Right ventricle myocardium inferior (tissue), 1 donor: ENCODE measurements around the gene DTX2. TPM values are rescaled to one million over a fixed set of nuclear protein-coding genes. Genes with fewer than 3 reads are reported as not detected.
"Not testable (repeated sequence)": the region's sequence is repeated elsewhere in the genome, so short reads cannot be mapped to it uniquely, and the experiment has no call there.

ENCODE experiments used
- ATAC-seq: fragments of 200-7000 bp; cut with Tn5 transposase; one replicate; pipeline ENCODE4 v1.9.1; 2020; ENCODE audit warnings: mild to moderate bottlenecking, moderate library complexity
- DNase-seq: peaks from one replicate; pipeline ENCODE4 v3.0.0; 2021; ENCODE audit errors: missing footprints
- intact Hi-C: fragments of 100-400 bp; cut with DNase I; formaldehyde crosslinking; loops from one replicate; pipeline ENCODE4 v1.11.0; 2022
- total RNA-seq: library from RNA; stranded (reverse); fragmentation: NEBNext Ultra II Directional; extraction: Animal tissue kit (Norgen Biotek cat#: 25700); gene quantifications from one replicate; pipeline ENCODE4 v1.2.1, GENCODE V29; 2021
- donor health status: DM: no; HTN: yes; CAD: no; lungs with severe emphysema.

DTX2 gene
- total RNA-seq, 1 donor from 2014 or later: 8.0 TPM

DNA sequence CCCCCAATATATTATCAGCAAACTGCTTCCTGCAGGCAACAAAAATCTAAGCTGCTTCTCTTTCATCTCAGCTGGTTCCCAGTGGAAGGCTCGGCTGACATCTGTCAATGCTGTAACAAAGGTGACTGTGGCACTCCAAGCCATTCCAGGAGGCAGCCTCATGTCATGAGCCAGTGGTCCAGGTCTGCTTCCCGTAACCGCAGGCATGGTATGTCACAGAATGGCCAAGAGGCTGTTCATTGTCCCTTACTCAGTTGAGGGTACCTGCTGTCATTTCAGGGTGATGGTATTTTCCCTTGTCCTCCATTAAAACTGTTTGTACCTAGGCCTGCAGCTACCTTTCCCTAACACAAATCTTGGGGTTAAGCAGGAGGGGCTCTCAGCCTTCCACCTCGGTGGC, 21.1 kb upstream of the DTX2 start:
- ATAC-seq, intact Hi-C loops, DNase-seq: not testable (repeated sequence)

- ATAC-seq: peak; percentile 46
- DNase-seq, intact Hi-C loops: not testable (repeated sequence)
Observed at GRCh38 chr7:76441792-76442191, 19.7 kb upstream of the DTX2 start.

DNA sequence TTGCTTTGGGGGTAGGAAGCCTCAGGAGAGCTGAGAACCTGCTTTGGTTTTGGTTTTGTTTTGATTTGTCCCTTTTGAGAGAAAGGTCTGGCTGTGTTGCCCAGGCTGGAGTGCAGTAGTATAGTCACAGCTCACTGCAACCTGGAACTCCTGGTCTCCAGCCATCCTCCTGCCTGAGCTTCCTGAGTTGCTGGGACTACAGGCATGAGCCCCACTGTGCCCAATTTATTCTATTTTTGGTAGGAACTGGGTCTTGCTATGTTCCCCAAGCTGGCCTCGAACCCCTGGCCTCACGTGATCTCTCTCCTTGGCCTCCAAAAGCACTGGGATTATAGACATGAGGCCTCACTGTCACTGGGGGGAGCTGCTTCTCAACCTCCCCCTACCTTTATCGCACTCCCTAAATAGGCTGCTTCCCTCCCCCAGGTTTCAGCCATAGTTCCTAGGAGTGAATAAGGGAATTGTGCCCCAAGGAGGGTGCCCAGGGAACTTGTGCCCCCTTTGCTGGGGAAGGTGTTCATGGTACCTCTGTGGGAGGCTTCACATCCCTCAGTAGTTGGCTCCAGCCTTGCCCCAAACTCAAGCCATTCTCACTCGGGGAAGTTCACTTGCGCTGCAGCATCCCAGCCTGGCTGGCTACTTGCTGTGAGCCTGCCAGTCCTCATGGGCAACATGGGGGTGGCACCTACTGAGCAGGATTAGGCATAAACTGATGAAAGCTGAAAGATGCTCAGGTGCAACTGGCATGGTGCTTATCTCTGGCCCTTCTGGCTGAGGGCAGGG, 18.7 kb upstream of the DTX2 start:
- ATAC-seq, DNase-seq, intact Hi-C loops: not testable (repeated sequence)

- ATAC-seq, DNase-seq, intact Hi-C loops: not testable (repeated sequence)
Observed at GRCh38 chr7:76443846-76444245, 17.7 kb upstream of the DTX2 start.

GRCh38 chr7:76445577-76446008, 15.9 kb upstream of the DTX2 start:
- intact Hi-C loops: not testable (repeated sequence)
- DNase-seq: peak; percentile 77
- ATAC-seq: peak; percentile 98

- DNase-seq, intact Hi-C loops: not testable (repeated sequence)
- peak; percentile 35 for ATAC-seq
Observed at GRCh38 chr7:76457017-76457416, 4.5 kb upstream of the DTX2 start.

GRCh38 chr7:76458504-76458903, 3.0 kb upstream of the DTX2 start:
- intact Hi-C loops, ATAC-seq, DNase-seq: not testable (repeated sequence)

GRCh38 chr7:76460767-76461166, 742 bp upstream of the DTX2 start:
- DNase-seq, ATAC-seq, intact Hi-C loops: not testable (repeated sequence)

- DNase-seq, intact Hi-C loops: not testable (repeated sequence)
- ATAC-seq: peak; percentile 13
Observed at GRCh38 chr7:76462271-76462882, 868 bp downstream of the DTX2 start.

DNA sequence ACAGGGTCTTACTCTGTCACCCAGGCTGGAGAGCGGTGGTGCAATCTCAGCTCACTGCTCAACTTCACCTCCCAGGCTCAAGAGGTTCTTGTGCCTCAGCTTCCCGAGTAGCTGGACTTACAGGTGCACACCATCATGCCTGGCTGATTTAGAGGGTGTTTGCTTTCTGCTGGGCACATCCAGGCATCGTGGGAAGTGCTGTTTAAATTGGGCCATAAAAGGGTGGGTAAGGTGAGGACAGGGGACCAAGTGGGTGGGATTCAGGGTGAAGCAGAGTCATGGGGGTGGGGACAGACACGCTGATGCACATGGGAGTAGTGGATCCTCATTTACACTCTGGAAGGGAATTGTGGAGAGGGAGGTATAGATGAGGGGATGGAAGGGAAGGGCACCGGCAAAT, 3.5 kb downstream of the DTX2 start:
- ATAC-seq, intact Hi-C loops: not testable (repeated sequence)
- peak; percentile 9 for DNase-seq

GRCh38 chr7:76465950-76466349, 4.4 kb downstream of the DTX2 start:
- intact Hi-C loops: not testable (repeated sequence)

DNA sequence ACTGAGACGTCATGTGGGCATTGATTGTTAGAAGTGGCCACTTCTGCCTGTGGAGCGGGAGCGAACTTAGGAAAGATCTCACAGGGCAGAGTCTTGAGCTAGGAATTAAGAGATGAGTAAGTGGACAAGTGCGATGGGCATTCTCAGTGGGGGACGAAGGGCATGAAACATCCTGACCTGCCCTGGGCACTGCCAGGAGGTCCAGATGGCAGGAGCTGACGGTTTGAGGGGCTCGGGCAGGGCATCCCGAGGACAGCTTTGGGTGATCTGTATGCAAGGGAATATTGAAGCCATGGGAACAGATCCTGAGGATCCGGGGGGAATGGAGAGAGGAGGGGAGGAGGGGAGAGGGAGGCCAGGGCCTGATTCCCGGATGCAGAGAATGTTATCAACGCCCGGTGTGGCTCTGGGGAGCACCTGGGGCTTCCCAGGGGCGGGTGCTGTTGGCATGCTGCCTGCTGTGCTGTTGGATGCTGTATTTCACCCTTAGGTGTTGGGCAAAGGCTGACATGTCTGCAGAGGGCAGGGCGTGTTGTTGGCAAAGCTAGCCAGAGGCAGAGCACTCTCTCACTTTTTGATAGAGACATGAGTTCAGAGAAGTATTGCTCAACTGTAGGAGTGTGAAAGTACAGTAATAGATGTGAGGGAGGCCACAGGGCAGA, 6.4 kb downstream of the DTX2 start:
- peak; percentile 84 for ATAC-seq
- DNase-seq: peak; percentile 39
- intact Hi-C loops: not testable (repeated sequence)

More at GRCh38 chr7:76465950-76466349, 4.4 kb downstream of the DTX2 start:
- peak; percentile 60 for ATAC-seq
- not testable (repeated sequence) for DNase-seq

DNA sequence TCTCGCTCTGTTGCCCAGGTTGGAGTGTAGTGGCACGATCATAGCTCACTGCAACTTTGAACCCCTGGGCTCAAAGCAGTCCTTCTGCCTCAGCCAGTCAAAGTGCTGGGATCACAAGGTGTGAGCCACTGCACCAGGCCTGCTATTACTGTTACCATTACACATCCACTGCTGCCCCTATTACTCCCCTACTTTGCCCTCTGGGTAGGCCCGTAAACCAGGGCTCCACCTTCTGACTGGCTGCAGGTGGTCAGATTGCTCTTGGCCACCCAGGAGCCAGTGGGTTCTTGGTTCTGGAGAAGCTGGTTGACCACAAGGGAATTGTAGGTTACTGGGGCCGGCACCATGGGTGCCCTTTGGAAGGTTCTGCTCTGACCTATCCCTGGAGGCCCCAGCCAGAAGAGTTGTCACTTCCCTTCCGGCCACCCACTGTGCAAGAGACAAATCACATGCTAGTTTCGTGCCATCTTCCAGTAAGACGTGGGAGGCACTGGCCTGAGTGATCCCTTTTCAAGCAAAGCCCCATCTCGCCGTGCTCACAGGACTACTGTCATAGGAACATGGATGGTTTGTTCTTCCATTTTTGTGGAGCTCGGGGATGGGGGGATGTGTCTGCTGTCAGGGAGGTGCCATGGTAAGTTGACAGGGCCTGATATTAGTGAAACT, 10.2 kb downstream of the DTX2 start:
- intact Hi-C loops, ATAC-seq: not testable (repeated sequence)
- peak; percentile 28 for DNase-seq

DNA sequence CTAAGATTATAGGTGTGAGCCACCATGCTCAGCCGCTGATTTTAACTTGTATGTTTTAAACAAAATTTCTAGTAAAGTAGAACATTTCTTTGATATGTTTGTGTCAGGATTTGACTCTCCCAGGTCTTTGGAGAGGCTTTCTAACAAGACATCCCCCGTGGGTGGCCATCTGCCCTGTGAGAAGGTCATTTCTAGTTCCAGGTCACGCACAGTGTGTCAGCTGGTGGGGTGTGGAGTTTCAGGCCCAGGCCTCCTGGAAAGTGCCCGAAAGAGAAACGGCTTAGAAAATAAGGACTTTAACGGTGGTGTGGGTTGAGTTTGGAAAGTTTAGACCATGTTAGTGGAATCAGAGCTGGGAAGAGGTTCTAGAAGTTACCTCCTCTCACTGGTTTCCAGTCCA, 11.6 kb downstream of the DTX2 start:
- DNase-seq, ATAC-seq, intact Hi-C loops: not testable (repeated sequence)

- ATAC-seq, DNase-seq, intact Hi-C loops: not testable (repeated sequence)
Observed at GRCh38 chr7:76476280-76476679, 14.8 kb downstream of the DTX2 start.

GRCh38 chr7:76476742-76477474, 15.4 kb downstream of the DTX2 start:
- ATAC-seq, intact Hi-C loops, DNase-seq: not testable (repeated sequence)

DNA sequence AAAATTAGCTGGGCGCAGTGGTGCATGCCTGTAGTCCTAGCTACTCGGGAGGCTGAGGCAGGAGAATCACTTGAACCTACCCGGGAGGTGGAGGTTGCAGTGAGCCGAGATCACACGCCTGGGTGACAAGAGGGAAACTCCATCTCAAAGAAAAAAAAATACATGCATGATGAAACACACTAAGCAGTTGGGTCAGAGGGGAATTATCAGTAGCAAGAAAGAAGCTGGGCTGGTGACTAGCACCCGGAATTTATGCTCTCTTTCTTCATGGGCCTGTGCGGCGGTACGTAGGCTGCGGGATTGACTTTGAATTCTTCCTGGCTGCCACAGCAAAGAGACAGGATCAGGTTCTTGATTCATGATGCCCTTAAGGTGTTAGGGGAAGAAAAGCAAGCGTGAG, 18.1 kb downstream of the DTX2 start:
- intact Hi-C loops, ATAC-seq, DNase-seq: not testable (repeated sequence)
